K562 (cell line): ENCODE results near the gene ST3GAL5. TPM values are rescaled to one million over a fixed set of nuclear protein-coding genes. Genes with fewer than 3 reads are reported as not detected.
A peak's percentile ranks its signal among the peaks of the same experiment; 100 is the strongest.

ENCODE experiments used
- ARNT ChIP-seq, 2 experiments: fragments of 450-650 bp; IDR thresholded peaks; 2 replicates each; pipeline ENCODE4 v1.6.1; 2016; ENCODE audit warnings: mild to moderate bottlenecking in 1 of 2
- ASH1L ChIP-seq: fragments of 450-650 bp; IDR thresholded peaks from 2 replicates; pipeline ENCODE4 v1.6.1; 2018; ENCODE audit warnings: borderline replicate concordance, mild to moderate bottlenecking, low read depth; ENCODE audit not compliant: partially characterized antibody
- CAMTA2 ChIP-seq: fragments of 250-450 bp; sonication (Bioruptor Pico); conservative IDR thresholded peaks from 2 replicates; pipeline ENCODE4 v1.5.1; 2022
- CCNT2 ChIP-seq: IDR thresholded peaks from 2 replicates; pipeline ENCODE4 v1.6.1; 2011; ENCODE audit warnings: borderline replicate concordance, low read depth, mild to moderate bottlenecking, moderate library complexity, mixed read lengths, low read length; ENCODE audit not compliant: insufficient read length; ENCODE audit errors: extremely low read depth
- CREBBP ChIP-seq: IDR thresholded peaks from one replicate; pipeline ENCODE4 v1.6.1; 2012; ENCODE audit warnings: low read depth, mild to moderate bottlenecking, control low read depth, inconsistent platforms, low read length
- DPF2 ChIP-seq: fragments of 450-650 bp; IDR thresholded peaks from 2 replicates; pipeline ENCODE4 v1.6.1; 2016
- FOXM1 ChIP-seq, 2 experiments: fragments of 450-650 bp in 1 of 2; sonication (generic) in 1 of 2; formaldehyde crosslinking in 1 of 2; IDR thresholded peaks; 2 replicates each; pipeline versions ENCODE4 v1.6.1 to v1.9.0; 2017 to 2022; ENCODE audit warnings: low read depth in 2 of 2, mild to moderate bottlenecking in 2 of 2, missing genetic modification reagents in 1 of 2, moderate library complexity in 1 of 2
- FUS ChIP-seq: fragments of 200-400 bp; formaldehyde crosslinking; optimal IDR thresholded peaks from 2 replicates; pipeline ENCODE3; 2017; ENCODE audit warnings: low read depth, low read length
- MCM7 ChIP-seq, 2 experiments: fragments of 450-650 bp; IDR thresholded peaks; 2 replicates each; pipeline ENCODE4 v1.6.1; 2016 to 2018
- MEF2D ChIP-seq: conservative IDR thresholded peaks from 2 replicates; pipeline ENCODE4 v1.6.1; 2016; ENCODE audit warnings: low read depth, missing genetic modification characterization, missing compliant biosample characterization
- MTA3 ChIP-seq: fragments of 450-650 bp; formaldehyde crosslinking; IDR thresholded peaks from 2 replicates; pipeline ENCODE4 v1.6.1; 2017; ENCODE audit warnings: mild to moderate bottlenecking, borderline replicate concordance
- NR1H2 ChIP-seq: sonication (generic); formaldehyde crosslinking; IDR thresholded peaks from 2 replicates; pipeline ENCODE4 v1.4.0; 2020; ENCODE audit warnings: mild to moderate bottlenecking, missing genetic modification reagents
- SIRT6 ChIP-seq: IDR thresholded peaks from one replicate; pipeline ENCODE4 v1.6.1; 2012; ENCODE audit warnings: low read depth, mild to moderate bottlenecking, control low read depth, inconsistent platforms, low read length, moderate library complexity
- ZC3H8 ChIP-seq: fragments of 450-650 bp; IDR thresholded peaks from 2 replicates; pipeline ENCODE4 v1.6.1; 2017
- ZNF274 ChIP-seq: IDR thresholded peaks from 2 replicates; pipeline ENCODE4 v1.6.1; 2011; ENCODE audit warnings: low read depth, mild to moderate bottlenecking, low read length, moderate library complexity, borderline replicate concordance
- ZNF76 ChIP-seq: fragments of 250-450 bp; sonication (Bioruptor Pico); IDR thresholded peaks from 2 replicates; pipeline ENCODE4 v1.4.0; 2020; ENCODE audit warnings: mild to moderate bottlenecking, moderate library complexity, borderline replicate concordance
- ZSCAN29 ChIP-seq: fragments of 450-650 bp; IDR thresholded peaks from 2 replicates; pipeline ENCODE4 v1.6.1; 2017
- polyA plus RNA-seq, 8 experiments: library from polyadenylated mRNA; depleted of rRNA in 4 of 8; stranded (reverse) in 5 of 8; unstranded in 3 of 8; fragments of >200 nt; fragmentation: Nextera tagmentation in 2 of 8; fragmentation: Illumina TruSeq in 1 of 8; extraction: Ambion mirVana in 2 of 8; extraction: Trizol in 1 of 8; gene quantifications; 2 replicates each; pipeline versions ENCODE4 v1.2.1 to v1.2.3, GENCODE V29; 2011 to 2014; ENCODE audit warnings: inconsistent platforms in 1 of 8, missing spikeins in 1 of 8
- total RNA-seq, 7 experiments: library from RNA; depleted of rRNA in 6 of 7; stranded (reverse); fragments of >200 nt in 6 of 7; fragmentation: Illumina TruSeq in 2 of 7; extraction: Trizol in 2 of 7; gene quantifications; 2 replicates each; pipeline versions ENCODE4 v1.2.1 to v1.2.3, GENCODE V29; 2011 to 2021; ENCODE audit warnings: low replicate concordance in 1 of 7
- TF ChIP-seq, protein P1 (sequence below): fragments of 450-650 bp; IDR thresholded peaks from 2 replicates; pipeline ENCODE4 v1.7.1; 2018; ENCODE audit warnings: mild to moderate bottlenecking, low read depth; ENCODE audit not compliant: partially characterized antibody
- TF ChIP-seq, protein P2 (sequence below): sonication (generic); formaldehyde crosslinking; IDR thresholded peaks from 2 replicates; pipeline ENCODE4 v1.8.1; 2023; ENCODE audit warnings: mild to moderate bottlenecking, missing genetic modification reagents
- TF ChIP-seq, protein P3 (sequence below): conservative IDR thresholded peaks from 2 replicates; pipeline ENCODE4 v1.6.1; 2011; ENCODE audit warnings: low read depth, mild to moderate bottlenecking, low read length; ENCODE audit not compliant: control insufficient read depth
- TF ChIP-seq, protein P4 (sequence below): fragments of 450-650 bp; IDR thresholded peaks from 2 replicates; pipeline ENCODE4 v1.6.1; 2016; ENCODE audit warnings: antibody characterized with exemption
- TF ChIP-seq, protein P5 (sequence below): fragments of 250-450 bp; sonication (Bioruptor Pico); IDR thresholded peaks from 2 replicates; pipeline ENCODE4 v1.8.0; 2022; ENCODE audit warnings: inconsistent platforms, mild to moderate bottlenecking, moderate library complexity, borderline replicate concordance

Gene ST3GAL5
- total and polyA plus RNA-seq, 9 of the 15 experiments (the other 6 are each of a cell fraction or from before 2014, with no cell fraction given) = 1.6 to 10.0 (median 4.2) TPM

DNA sequence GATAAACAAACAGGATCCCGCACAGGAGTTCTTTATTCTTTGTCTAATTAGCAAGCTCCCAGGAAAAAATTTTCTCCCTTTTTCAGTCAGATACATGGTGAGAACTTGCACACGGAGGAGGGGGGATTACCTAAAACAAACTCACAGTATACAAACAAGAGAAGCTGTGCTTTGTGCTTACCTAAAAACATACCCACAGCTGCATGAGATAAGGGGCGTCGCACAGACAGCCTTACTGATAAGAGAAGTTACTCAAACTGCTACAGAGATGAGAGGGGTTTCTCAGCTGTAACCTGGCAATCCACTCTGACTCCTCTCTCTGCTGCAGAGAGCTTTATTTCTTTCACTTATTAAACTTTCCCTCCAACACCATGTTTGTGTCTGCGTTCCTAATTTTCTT lies 32.9 kb upstream of the ST3GAL5 start (continued):
- TF ChIP-seq ARNT (IDR thresholded peaks at IDR 0.05) = 0 out of 4 replicates have a peak, but pooled peaks of 1 of the 2 experiments have one; percentile 48
- no peak for TF ChIP-seq MEF2D (tag)
- peak; percentile 81 for TF ChIP-seq MTA3
- TF ChIP-seq, protein P1, sequence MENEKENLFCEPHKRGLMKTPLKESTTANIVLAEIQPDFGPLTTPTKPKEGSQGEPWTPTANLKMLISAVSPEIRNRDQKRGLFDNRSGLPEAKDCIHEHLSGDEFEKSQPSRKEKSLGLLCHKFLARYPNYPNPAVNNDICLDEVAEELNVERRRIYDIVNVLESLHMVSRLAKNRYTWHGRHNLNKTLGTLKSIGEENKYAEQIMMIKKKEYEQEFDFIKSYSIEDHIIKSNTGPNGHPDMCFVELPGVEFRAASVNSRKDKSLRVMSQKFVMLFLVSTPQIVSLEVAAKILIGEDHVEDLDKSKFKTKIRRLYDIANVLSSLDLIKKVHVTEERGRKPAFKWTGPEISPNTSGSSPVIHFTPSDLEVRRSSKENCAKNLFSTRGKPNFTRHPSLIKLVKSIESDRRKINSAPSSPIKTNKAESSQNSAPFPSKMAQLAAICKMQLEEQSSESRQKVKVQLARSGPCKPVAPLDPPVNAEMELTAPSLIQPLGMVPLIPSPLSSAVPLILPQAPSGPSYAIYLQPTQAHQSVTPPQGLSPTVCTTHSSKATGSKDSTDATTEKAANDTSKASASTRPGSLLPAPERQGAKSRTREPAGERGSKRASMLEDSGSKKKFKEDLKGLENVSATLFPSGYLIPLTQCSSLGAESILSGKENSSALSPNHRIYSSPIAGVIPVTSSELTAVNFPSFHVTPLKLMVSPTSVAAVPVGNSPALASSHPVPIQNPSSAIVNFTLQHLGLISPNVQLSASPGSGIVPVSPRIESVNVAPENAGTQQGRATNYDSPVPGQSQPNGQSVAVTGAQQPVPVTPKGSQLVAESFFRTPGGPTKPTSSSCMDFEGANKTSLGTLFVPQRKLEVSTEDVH = no peak
- TF ChIP-seq CREBBP = no peak
- TF ChIP-seq, protein P2, sequence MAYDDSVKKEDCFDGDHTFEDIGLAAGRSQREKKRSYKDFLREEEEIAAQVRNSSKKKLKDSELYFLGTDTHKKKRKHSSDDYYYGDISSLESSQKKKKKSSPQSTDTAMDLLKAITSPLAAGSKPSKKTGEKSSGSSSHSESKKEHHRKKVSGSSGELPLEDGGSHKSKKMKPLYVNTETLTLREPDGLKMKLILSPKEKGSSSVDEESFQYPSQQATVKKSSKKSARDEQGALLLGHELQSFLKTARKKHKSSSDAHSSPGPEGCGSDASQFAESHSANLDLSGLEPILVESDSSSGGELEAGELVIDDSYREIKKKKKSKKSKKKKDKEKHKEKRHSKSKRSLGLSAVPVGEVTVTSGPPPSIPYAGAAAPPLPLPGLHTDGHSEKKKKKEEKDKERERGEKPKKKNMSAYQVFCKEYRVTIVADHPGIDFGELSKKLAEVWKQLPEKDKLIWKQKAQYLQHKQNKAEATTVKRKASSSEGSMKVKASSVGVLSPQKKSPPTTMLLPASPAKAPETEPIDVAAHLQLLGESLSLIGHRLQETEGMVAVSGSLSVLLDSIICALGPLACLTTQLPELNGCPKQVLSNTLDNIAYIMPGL (CRISPR knock-in tag) = no peak
- TF ChIP-seq ZNF76 = no peak
- TF ChIP-seq, protein P3, sequence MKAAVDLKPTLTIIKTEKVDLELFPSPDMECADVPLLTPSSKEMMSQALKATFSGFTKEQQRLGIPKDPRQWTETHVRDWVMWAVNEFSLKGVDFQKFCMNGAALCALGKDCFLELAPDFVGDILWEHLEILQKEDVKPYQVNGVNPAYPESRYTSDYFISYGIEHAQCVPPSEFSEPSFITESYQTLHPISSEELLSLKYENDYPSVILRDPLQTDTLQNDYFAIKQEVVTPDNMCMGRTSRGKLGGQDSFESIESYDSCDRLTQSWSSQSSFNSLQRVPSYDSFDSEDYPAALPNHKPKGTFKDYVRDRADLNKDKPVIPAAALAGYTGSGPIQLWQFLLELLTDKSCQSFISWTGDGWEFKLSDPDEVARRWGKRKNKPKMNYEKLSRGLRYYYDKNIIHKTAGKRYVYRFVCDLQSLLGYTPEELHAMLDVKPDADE = no peak
- TF ChIP-seq CCNT2 = no peak
- TF ChIP-seq SIRT6 = no peak
- TF ChIP-seq ASH1L = no peak
- no peak for TF ChIP-seq FUS
- no peak for TF ChIP-seq ZSCAN29
- peak; percentile 92 for TF ChIP-seq DPF2
- no peak for TF ChIP-seq CAMTA2 (CRISPR knock-in tag)
- TF ChIP-seq NR1H2 (CRISPR knock-in tag) = no peak
- TF ChIP-seq ZC3H8 = no peak
- TF ChIP-seq, protein P4, sequence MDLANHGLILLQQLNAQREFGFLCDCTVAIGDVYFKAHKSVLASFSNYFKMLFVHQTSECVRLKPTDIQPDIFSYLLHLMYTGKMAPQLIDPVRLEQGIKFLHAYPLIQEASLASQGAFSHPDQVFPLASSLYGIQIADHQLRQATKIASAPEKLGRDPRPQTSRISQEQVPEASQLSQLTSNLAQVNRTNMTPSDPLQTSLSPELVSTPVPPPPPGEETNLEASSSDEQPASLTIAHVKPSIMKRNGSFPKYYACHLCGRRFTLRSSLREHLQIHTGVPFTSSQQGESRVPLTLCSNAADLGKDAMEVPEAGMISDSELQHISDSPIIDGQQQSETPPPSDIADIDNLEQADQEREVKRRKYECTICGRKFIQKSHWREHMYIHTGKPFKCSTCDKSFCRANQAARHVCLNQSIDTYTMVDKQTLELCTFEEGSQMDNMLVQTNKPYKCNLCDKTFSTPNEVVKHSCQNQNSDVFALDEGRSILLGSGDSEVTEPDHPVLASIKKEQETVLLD = no peak
- no peak for TF ChIP-seq MCM7 (IDR thresholded peaks at IDR 0.05)
- TF ChIP-seq, protein P5, sequence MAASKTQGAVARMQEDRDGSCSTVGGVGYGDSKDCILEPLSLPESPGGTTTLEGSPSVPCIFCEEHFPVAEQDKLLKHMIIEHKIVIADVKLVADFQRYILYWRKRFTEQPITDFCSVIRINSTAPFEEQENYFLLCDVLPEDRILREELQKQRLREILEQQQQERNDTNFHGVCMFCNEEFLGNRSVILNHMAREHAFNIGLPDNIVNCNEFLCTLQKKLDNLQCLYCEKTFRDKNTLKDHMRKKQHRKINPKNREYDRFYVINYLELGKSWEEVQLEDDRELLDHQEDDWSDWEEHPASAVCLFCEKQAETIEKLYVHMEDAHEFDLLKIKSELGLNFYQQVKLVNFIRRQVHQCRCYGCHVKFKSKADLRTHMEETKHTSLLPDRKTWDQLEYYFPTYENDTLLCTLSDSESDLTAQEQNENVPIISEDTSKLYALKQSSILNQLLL (CRISPR knock-in tag) = no peak
- TF ChIP-seq ZNF274 = no peak
- TF ChIP-seq FOXM1 (IDR thresholded peaks at IDR 0.05; ENCODE audit: low read depth) = peak; percentile 74; the same call in 1 of the 2 replicates
- no peak for TF ChIP-seq FOXM1 (CRISPR knock-in tag; IDR thresholded peaks at IDR 0.05; ENCODE audit: low read depth)
